Measurements from ENCODE around the gene PPP1R37. TPM values are rescaled to one million over a fixed set of nuclear protein-coding genes. Genes with fewer than 3 reads are reported as not detected.

Gene PPP1R37
- total RNA-seq, 1 donor from 2014 or later, result 18.2 TPM

DNA sequence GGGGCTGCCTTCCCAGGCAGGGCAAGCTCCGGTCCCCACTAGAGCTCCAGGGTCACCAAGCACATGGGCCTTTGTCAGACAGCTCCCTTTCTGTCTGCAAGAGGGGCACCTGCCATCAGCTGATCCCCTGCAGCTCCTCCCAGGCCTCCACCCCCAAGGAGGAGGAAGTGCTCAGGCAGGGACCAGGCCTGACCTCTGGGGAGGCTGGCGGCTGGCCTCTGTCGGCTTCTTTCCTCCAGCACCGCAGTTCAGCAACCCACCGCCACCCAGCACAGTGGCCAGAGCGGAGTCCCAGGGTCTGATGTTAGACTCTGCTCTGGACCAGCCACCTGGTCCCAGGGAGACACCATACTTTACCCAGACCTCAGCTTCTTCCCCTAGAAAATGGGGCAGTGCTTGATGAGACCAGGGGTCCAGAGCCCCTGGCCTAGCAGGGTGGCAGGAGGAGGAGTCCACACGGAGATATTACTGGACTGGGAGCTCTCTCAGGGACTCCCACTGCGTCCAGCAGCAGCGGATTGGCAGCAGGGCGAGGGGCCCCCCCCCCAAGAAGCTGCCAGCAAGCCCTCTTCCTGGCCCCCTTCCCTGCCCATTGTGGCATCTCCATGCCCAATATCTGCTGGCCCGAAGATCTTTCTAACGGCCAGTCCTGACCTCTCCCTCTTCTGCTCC is 43.7 kb downstream of the PPP1R37 start:
- DNase-seq (ENCODE audit: low read depth in 2 of 2), result no peak

DNA sequence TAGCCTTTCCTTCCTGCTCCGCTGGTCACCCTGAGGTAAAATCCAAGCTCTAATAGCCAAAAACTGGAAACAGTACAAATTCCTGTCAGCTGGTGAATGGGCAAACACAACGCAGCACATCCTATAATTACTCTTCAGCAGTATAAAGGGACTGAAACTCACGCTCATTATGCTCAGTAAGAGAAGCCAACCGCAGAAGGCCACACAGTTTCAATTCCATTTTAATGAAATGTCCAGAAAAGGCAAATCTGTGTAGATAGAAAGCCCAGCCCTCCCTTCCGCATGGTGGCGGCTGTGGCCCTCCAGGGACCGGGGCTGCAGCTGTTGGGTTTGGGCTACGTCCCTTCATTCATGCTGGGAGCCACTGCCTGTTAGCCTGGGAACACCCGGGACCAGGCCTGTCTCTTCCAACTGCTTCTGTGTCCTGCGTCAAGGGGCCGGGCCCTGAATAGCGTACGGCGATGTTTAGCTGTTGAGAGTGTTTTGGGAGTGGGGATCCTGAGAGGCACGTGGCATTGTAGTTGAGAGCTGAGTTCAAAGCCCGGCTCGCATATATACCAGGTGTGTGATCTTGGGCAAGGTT is 44.3 kb downstream of the PPP1R37 start:
- DNase-seq (ENCODE audit: low read depth in 2 of 2), result no peak

DNA sequence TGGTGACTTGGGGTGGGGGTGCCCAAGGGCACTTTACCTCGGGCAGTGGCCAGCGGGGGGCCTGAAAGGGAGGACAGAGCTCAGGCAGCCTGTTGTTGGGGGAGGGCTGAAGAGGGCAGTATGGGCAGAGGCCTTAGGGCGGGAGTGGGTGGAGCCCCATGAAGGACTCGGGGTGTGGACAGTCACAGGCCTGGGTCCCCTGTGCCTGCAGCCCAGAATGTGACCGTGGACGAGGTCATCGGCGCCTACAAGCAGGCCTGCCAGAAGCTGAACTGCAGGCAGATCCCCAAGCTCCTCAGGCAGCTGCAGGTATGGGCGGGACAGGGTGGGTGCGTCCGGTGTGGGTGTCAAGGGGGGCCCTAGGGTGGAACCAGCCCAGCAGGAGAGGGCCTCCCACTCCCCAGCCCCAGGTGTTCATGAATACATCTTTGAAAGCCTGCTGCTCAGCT is 45.3 kb downstream of the PPP1R37 start:
- no peak for DNase-seq (ENCODE audit: low read depth in 2 of 2)

DNA sequence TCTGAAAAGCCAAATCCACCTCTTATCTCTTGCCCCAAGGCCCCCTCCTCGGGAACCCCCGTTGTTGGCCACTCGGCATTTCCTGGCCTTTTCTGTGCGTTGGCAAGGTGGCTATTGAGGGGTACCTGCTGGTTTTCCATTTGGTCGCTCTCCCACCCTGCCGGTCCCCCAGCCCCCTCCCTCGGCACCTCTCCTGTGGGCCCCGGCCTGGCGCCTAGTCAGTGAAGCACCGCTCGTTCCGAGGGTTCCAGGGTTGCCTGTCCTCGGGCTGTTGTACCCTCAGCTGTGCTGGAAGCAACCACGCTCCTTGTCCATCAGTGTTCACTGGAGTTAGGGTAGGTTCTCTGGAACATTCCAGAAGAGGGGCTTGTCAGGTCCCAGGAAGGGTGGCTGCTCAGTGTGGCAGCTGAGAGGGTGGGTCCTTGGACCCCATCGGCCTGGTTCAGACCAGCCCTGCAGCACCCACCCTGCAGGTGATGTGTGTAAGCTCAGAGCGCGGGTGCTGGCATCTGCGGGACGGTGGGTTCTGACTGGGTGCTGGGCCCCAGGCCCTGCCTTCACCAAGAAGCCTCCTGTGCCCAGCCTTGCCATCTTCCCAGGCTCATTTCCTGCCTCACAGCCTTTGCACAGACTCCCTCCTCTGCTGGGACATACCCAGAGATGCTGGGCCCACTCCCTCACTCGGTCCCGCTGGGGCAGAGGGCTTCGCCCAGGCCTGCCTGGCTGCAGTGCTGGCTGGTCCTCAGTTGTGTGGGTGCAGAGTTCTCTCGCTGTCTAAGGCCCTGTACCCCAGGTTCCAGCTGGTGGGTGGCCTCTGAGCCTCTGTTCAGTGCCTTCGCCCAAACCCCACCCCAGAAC is 46.5 kb downstream of the PPP1R37 start:
- no peak for DNase-seq (ENCODE audit: low read depth in 2 of 2)

DNA sequence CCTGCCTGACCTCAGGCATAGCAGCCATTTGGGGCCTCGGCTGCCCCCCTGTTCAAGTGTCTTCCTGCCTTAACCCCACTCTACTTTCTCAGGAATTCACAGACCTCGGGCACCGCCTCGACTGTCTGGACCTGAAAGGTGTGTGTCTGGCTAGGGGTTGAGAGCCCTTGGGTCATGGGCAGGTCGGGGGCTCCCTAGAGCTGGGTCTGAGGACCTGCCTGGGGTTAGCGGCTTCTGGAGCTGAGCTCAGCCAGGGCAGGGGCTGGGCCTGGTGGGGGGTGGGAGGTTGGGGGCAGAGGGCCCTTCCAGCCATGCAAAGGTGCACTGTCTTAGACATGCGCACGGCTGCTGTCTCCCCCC is 47.1 kb downstream of the PPP1R37 start:
- no peak for DNase-seq (ENCODE audit: low read depth in 2 of 2)

DNA sequence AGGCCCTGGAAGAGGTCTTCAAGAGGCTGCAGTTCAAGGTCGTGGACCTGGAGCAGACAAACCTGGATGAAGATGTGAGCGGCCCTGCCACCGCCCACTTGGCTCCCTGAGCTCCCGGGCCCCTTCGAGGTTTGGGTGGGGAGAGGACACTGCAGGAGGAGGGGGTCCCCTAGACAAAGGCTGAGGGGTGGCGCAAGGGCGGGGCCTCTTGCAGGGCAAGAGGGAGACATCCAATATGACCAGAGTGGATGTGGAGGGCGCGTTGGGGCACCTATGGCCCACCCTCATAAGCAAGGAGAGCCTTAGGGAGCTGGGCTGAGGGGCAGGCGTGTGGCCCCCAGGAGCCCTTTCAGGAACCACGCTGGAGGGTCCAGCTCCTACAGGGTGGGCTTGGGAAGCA is 47.6 kb downstream of the PPP1R37 start:
- DNase-seq (ENCODE audit: low read depth in 2 of 2), result no peak

DNA sequence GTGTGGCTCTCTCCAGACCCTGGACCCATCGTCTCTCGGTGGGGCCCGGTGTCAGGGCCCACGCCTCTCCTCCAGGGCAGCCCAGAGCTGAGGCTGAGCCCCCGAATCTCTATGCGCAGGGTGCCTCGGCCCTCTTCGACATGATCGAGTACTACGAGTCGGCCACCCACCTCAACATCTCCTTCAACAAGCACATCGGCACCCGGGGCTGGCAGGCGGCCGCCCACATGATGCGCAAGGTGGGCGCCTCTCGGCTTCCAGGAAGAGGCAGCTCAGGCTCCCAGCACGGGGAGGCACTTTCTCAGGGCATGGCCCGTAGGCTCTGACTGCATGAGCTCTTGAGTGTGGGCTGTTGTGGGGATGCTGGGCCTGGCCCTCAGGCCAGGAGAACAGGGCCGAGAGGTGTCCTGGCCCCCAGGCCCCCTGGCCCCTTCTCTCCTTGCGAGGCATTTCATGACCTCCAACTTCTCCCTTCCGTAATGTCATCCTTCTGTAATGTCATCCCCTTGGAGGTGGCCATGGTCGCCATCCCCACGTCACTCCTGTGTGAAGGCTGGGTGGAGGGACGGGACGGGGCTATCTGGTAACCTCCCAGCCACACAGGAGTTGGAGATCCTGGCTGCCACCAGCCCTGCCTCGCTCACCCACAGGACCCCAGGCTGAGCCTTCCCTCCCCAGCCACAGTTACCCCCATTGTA is 48.4 kb downstream of the PPP1R37 start:
- DNase-seq (ENCODE audit: low read depth in 2 of 2), result no peak

DNA sequence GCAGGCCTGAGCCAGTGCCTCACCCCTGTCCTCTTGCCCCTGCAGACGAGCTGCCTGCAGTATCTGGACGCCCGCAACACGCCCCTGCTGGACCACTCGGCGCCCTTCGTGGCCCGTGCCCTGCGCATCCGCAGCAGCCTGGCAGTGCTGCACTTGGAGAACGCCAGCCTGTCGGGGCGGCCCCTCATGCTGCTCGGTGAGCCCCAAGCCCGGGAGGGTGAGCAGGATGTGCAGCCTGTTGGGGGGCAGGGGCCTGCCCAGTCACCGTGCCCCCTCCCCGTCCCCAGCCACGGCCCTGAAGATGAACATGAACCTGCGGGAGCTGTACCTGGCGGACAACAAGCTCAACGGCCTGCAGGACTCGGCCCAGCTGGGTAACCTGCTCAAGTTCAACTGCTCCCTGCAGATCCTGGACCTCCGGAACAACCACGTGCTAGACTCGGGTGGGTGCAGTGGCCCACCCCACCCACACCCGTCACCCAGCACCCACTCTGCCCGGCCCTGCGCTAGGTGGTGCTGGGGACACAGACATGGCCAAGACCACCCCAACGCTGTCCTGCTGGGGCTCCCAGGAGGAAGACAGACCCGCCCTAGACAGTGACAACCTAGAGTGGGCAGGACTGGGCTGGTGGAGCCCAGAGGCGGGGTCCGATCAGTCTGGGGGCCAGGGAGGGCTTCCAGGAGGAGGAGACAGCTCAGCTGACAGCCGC is 49.2 kb downstream of the PPP1R37 start:
- DNase-seq (ENCODE audit: low read depth in 2 of 2), result no peak

DNA sequence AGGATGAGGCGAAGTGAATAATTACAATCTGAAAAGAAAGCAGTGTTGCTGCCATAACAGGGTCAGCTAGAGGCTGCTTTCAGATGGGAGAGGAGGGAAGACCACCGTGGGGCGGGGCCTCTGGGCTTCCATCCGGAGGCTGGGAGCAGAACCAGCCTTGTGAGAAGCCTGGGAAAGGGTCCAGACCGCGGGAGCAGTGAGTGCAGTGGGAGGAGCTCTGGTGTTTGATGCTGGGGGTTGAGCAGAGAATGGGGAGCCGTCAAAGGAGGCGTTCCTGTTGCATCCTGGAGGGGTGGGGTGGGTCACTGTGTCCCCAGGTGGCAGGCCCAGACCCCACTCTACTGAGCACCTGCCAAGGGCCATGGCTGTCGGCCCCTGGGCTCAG is 49.7 kb downstream of the PPP1R37 start:
- no peak for DNase-seq (ENCODE audit: low read depth in 2 of 2)

DNA sequence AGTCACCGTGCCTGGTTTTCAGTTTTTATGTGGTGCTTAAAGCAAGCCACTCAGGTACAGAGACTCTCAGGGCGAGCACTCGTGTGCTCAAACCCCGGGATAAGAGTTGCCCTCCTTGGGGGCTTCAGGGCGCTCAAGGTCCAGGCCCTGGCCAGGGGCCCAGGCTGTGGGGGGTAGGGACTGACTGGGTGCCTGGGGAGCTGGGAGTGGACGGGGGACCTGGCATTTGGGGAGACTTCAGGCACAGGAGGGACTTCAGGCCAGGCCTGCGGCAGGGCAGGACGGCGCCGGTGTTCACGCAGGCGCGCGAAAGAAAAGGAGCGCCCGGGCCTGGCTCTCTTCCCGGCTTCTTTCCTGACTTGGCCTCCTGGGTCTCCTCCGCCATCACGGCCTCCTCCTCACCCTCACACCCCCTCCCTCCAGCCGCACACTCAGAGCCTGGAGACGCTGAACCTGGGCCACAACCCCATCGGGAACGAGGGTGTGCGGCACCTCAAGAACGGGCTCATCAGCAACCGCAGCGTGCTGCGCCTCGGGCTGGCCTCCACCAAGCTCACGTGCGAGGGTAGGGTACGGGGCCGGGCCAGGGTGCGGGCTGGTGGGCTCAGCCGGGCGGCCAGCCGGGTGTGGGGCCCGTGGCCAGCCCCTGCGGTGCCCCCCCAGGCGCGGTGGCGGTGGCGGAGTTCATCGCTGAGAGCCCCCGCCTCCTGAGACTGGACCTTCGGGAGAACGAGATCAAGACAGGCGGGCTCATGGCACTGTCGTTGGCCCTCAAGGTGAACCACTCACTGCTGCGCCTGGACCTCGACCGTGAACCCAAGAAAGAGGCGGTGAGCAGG is 51.7 kb downstream of the PPP1R37 start:
- no peak for DNase-seq (ENCODE audit: low read depth in 2 of 2)

DNA sequence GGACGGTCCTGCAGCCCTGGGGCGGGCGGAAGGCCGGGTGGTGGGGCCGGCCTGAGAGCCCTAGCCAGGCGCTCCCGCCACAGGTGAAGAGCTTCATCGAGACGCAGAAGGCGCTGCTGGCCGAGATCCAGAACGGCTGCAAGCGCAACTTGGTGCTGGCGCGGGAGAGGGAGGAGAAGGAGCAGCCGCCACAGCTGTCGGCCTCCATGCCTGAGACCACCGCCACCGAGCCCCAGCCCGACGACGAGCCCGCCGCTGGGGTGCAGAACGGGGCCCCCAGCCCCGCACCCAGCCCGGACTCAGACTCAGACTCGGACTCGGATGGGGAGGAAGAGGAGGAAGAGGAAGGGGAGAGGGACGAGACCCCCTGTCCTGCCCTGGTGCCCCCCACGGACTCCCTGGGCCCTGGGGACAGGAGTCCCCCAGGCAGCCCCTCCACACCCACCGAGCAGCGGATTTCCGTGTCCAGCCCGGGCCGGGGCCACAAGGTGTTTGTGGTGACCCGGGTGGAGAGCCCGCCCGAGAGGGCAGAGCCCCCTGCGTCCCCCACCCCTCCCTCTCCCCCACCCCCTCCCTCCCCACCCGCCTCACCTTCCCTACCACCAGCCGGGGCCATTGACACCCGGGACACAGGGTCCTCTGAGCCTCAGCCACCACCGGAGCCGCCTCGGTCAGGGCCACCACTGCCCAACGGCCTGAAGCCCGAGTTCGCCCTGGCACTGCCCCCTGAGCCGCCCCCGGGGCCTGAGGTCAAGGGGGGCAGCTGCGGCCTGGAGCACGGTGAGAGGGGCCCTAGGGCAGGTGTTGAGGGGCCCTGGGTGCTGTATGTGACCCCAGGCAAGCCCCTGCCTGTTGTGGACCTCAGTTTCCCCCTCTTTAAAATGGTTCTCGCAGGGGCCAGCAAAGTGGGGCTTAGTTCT is 52.6 kb downstream of the PPP1R37 start:
- no peak for DNase-seq (ENCODE audit: low read depth in 2 of 2)

DNA sequence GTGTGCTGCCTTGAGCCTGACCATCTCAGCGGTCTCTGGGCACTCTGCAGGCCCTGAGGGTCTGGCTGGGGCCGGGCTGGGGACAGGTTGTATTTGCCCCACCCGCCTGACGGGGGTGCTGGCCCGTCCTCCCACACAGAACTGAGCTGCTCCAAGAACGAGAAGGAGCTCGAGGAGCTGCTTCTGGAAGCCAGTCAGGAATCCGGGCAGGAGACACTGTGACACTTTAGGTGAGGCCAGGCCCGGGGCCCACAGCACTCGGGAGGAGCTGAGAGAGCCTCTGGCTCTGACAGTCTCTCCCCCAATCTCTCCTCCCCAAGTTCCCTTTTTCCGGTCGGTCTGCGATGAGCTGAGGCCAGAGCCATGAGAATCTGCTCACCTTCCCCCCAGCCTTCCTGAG is 53.3 kb downstream of the PPP1R37 start:
- DNase-seq (ENCODE audit: low read depth in 2 of 2), result no peak

DNA sequence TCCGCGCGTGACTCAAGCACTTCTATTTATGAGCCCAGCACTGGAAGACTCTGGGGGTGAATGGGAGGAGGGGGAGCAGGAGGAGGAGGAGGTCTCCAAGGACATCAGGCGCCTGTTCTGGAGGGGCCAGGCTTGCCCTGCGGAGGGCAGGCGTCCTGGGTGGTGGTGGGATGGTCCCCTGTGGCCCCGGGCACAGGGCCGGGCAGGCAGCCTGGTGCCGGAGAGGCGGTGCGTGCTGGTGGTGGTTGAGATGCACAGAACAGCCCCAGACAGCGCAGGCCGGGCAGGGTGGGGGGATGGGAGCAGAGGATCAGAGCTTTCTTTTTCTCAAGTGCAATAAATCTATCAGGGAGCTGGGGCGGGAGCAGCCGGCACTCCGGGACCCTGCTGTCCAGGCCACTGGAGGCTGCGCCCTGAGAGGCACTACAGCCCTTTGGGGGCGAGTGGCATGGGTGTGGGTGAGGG is 53.8 kb downstream of the PPP1R37 start:
- no peak for DNase-seq (ENCODE audit: low read depth in 2 of 2)

DNA sequence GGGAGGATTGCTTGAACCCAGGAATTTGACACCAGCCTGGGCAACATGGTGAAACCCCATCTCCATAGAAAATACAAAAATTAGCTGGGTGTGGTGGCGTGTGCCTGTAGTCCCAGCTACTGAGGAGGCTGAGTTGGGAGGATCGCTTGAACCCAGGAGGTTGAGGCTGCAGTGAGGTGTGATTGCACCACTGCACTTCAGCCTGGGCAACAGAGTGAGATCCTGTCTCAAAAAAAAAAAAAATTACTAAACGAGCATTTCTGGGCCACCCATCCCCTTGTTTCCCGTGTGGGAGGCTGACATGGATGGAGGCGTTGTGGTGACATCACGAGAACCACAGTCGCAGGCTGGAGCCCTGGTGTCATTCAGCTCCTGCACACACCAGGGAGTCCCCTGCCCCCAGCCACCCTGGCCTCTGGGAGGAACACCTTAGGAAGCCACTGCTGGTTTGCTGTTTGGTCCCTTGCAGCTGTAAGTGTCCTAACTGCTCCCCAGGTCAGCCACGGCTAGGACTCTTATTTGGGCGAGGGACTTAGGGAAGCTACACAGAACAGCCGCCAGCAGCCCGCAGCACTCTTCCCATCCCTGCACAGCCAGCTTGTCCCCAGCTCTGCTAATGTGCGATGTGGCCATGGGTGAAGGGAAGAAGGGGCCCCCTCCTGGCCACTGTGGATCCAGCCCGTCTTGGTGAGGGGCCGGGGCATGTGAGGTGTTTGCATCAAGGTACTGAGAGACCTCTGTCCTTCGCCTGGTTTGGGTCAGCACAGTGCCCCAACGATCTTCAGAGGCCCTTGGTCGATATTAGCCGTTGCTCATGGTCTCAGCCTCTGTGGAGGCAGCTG is 55.1 kb downstream of the PPP1R37 start:
- no peak for DNase-seq (ENCODE audit: low read depth in 2 of 2)

DNA sequence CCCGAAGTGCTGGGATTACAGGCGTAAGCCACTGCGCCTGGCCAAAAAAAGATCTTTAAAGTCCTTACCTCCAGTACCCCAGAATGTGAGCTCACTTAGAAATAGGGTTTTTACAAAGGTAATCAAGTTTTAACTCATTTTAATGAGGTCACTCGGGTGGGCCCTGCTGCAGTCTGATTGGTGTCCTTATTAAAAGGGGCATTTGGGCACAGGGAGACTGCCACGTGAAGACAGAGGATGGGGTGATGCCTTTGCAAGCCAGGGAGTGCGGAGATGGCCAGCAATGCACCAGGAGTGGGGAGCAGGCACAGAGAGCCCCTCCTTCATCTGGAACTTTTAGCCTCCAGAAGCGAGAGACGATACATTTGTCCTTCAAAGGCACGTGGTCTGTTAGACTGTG is 56.1 kb downstream of the PPP1R37 start:
- DNase-seq (ENCODE audit: low read depth in 2 of 2), result no peak

DNA sequence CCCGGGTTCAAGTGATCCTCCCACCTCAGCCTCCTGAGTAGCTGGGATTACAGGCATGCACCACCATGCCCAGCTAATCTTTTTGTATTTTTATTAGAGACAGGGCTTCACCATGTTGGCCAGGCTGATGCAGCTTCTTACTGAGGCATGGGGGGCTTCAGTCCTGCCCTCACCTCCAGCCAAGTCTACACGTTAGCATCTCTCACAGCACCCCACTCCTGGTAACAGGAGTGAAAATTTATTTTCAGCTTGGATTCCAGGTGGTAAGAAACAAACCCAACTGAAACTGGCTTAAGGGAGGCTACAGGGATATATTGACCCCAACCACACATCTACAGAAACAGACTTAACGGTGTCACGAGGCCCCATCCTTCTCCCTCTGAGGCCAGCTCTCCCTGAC is 57.2 kb downstream of the PPP1R37 start:
- no peak for DNase-seq (ENCODE audit: low read depth in 2 of 2)

DNA sequence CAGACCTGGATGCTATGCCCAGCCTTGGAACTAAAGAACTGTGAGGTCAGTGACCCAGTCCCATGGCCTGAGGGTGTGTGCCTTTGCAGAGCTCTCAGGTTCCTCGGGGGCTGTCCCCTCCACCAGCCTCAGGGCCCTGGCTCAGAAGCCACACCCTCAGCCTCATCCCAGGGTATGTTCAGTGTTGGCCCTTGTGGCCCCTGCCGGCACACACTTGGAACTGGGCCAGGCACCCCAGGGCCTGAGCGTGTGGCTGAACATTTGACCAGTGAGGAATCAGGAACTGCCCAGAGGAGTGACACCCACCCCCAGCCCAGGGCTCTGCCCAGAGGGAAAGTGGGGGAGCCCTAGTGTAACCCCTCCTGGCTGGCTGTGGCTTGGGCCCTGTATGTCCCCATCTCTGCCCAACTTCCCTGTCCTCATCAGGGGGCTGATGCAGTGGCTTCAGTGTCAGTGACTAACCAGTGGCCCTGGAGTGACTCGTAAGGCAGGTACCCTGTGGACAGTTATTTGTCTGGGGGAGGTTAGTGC is 57.8 kb downstream of the PPP1R37 start:
- no peak for DNase-seq (ENCODE audit: low read depth in 2 of 2)

DNA sequence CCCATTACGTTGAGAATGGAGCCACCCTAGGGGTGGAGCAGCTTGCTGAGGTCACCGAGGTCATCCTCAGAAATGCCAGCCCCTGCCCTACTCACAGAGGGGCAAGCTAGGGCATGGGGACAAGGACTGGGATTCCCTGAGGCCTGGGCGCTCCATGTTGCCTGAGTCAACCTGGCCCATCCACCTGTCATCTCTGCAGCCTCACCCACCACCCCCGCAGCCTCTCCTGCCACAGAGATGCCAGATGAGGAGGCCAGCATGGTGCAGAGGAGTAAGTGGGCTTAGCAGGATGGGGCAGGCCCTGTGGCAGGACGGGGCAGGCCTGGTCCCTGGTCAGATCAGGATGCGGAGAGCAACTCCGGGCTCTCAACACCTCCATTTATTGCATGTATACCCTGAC is 58.3 kb downstream of the PPP1R37 start:
- DNase-seq (ENCODE audit: low read depth in 2 of 2), result no peak

Measured in dermis microvascular lymphatic vessel endothelial cell (primary cell).